Loucy (cell line): ENCODE measurements around the gene RTRAF.

Source experiments
- EZH2phosphoT487 ChIP-seq: fragments of 200-600 bp; IDR thresholded peaks from 2 replicates; pipeline ENCODE4 v1.6.1; 2018; ENCODE audit warnings: antibody characterized with exemption, mild to moderate bottlenecking, moderate library complexity, borderline replicate concordance
- TF ChIP-seq, protein P1 (sequence below): fragments of 200-600 bp; sonication (generic); conservative IDR thresholded peaks from 2 replicates; pipeline ENCODE4 v1.5.1; 2014; ENCODE audit warnings: mild to moderate bottlenecking, antibody characterized with exemption, low read length

DNA sequence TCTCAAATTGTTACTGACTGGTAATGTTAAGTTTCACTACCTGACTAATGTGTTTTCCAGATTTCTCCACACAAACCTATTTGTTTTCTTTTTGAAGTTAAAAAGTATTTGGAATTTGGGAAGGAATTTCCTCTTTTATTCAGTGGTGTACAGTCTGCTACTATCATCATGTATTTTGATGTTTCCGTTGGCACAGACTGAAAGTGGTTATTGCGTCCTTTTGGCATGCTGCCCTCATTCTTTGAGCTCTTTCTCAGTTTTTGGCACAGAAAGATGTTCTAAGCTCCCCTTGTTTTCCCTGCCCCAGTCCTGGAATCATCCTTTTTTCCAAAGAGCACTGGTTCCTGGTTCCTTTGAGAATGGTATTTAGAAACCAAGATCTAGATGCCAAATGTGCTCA, 31.4 kb upstream of the RTRAF start:
- TF ChIP-seq, protein P1, sequence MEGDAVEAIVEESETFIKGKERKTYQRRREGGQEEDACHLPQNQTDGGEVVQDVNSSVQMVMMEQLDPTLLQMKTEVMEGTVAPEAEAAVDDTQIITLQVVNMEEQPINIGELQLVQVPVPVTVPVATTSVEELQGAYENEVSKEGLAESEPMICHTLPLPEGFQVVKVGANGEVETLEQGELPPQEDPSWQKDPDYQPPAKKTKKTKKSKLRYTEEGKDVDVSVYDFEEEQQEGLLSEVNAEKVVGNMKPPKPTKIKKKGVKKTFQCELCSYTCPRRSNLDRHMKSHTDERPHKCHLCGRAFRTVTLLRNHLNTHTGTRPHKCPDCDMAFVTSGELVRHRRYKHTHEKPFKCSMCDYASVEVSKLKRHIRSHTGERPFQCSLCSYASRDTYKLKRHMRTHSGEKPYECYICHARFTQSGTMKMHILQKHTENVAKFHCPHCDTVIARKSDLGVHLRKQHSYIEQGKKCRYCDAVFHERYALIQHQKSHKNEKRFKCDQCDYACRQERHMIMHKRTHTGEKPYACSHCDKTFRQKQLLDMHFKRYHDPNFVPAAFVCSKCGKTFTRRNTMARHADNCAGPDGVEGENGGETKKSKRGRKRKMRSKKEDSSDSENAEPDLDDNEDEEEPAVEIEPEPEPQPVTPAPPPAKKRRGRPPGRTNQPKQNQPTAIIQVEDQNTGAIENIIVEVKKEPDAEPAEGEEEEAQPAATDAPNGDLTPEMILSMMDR = no peak
- TF ChIP-seq EZH2phosphoT487 = no peak
